HCT116 (cell line): ENCODE measurements around the gene PRPF6.

Experiments
- CTCF ChIP-seq, 3 experiments: fragments of 200-600 bp in 1 of 3; sonication (generic) in 1 of 3; IDR thresholded peaks in 2 of 3; conservative IDR thresholded peaks in 1 of 3; 2 replicates each; pipeline ENCODE4 v1.5.1; 2012 to 2017; ENCODE audit warnings: low read depth in 2 of 3, low read length in 2 of 3, antibody characterized with exemption in 1 of 3, borderline replicate concordance in 1 of 3, control low read depth in 1 of 3, mild to moderate bottlenecking in 1 of 3, mixed read lengths in 1 of 3, mixed run types in 1 of 3, moderate library complexity in 1 of 3; ENCODE audit not compliant: insufficient read depth in 1 of 3
- EZH2 ChIP-seq: fragments of 200-600 bp; sonication (generic); IDR thresholded peaks from 2 replicates; pipeline ENCODE4 v1.6.1; 2017; ENCODE audit warnings: antibody characterized with exemption, mixed run types
- EZH2phosphoT487 ChIP-seq: fragments of 200-600 bp; IDR thresholded peaks from 2 replicates; pipeline ENCODE4 v1.6.1; 2018; ENCODE audit warnings: antibody characterized with exemption, borderline replicate concordance
- JUND ChIP-seq: IDR thresholded peaks from 2 replicates; pipeline ENCODE4 v1.6.1; 2012
- SP1 ChIP-seq: IDR thresholded peaks from 2 replicates; pipeline ENCODE4 v1.6.1; 2012; ENCODE audit warnings: low read depth
- ZNF274 ChIP-seq: fragments of 200-500 bp; sonication (Bioruptor generic); IDR thresholded peaks from 2 replicates; pipeline ENCODE4 v1.6.1; 2014; ENCODE audit warnings: mild to moderate bottlenecking, low read depth, low read length, inconsistent platforms

DNA sequence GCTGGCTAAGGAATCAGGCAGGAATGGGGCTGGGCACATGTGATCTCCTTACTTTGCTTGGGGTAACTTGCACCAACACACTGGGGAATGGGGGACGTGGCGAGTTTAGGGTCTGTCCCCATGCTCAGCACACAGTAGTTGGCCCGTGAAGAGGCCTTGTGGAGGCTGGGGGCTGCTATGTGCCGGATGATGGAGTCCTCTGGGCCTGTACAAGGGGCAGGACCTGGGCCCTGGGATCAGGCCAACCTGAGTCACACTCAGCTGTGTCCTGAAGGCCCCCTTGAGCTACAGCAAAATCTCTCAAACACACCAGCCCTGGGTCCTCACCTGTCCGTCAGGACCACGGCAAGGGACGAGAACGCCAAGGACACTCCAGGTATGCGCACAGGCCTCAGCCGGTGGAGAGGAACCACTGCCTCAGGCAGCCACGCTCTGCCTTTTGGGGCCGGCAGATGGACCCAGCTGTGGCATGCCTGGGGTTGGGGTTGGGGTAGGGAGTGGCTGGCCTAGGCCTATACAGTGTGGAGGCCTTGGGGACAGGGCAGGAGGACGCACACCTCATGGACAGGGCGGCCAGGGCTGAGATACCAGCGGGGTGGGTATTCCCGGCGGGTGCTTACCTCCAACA is 35.8 kb upstream of the PRPF6 start:
- no peak for TF ChIP-seq EZH2
- no peak for TF ChIP-seq CTCF (IDR thresholded peaks at IDR 0.05 in 2 of 3, conservative IDR thresholded peaks at IDR 0.05 in 1 of 3; ENCODE audit: borderline replicate concordance in 1 of 3, insufficient read depth in 1 of 3, low read depth in 2 of 3, low read length in 2 of 3)
- TF ChIP-seq EZH2phosphoT487 = no peak
- TF ChIP-seq ZNF274 = no peak
- TF ChIP-seq JUND = no peak
- no peak for TF ChIP-seq SP1
